ENCODE data around the gene CEBPA.
"Not testable (repeated sequence)": the region's sequence is repeated elsewhere in the genome, so short reads cannot be mapped to it uniquely, and the experiment has no call there.

Gene CEBPA

GRCh38 chr19:33324628-33325027, 22.3 kb upstream of the CEBPA start:
- no peak overlapping the region for H3K4me3 ChIP-seq (ENCODE audit: low read depth, low read length)
- TF ChIP-seq CTCF (IDR thresholded peaks at IDR 0.05; ENCODE audit: low read depth, low read length) = no peak

- no peak for TF ChIP-seq CTCF (IDR thresholded peaks at IDR 0.05; ENCODE audit: low read depth, low read length)
- no peak overlapping the region for H3K4me3 ChIP-seq (ENCODE audit: low read depth, low read length)
Measured at GRCh38 chr19:33323093-33323820, 20.9 kb upstream of the CEBPA start.

GRCh38 chr19:33320636-33321035, 18.3 kb upstream of the CEBPA start:
- no peak overlapping the region for H3K4me3 ChIP-seq (ENCODE audit: low read depth, low read length)
- no peak for TF ChIP-seq CTCF (IDR thresholded peaks at IDR 0.05; ENCODE audit: low read depth, low read length)

DNA sequence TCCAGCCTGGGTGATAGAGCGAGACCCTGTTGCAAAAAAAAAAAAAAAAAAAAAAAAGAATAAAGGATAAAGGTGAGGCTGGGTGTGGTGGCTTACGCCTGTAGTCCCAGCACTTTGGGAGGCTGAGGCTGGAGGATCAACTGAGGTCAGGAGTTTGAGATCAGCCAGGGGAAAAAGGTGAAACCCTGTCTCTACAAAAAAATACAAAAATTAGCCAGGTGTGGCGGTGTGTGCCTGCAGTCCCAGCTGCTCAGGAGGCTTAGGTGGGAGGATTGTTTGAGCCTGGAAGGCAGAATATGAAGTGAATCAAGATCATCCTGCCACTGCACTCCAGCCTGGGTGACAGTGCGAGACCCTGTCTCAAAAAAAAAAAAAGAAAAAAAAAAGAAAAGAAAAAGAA, 15.7 kb upstream of the CEBPA start:
- not testable (repeated sequence) for H3K4me3 ChIP-seq (ENCODE audit: low read depth, low read length)

GRCh38 chr19:33317517-33317916, 15.2 kb upstream of the CEBPA start:
- no peak for TF ChIP-seq CTCF (IDR thresholded peaks at IDR 0.05; ENCODE audit: low read depth, low read length)
- no peak overlapping the region for H3K4me3 ChIP-seq (ENCODE audit: low read depth, low read length)

DNA sequence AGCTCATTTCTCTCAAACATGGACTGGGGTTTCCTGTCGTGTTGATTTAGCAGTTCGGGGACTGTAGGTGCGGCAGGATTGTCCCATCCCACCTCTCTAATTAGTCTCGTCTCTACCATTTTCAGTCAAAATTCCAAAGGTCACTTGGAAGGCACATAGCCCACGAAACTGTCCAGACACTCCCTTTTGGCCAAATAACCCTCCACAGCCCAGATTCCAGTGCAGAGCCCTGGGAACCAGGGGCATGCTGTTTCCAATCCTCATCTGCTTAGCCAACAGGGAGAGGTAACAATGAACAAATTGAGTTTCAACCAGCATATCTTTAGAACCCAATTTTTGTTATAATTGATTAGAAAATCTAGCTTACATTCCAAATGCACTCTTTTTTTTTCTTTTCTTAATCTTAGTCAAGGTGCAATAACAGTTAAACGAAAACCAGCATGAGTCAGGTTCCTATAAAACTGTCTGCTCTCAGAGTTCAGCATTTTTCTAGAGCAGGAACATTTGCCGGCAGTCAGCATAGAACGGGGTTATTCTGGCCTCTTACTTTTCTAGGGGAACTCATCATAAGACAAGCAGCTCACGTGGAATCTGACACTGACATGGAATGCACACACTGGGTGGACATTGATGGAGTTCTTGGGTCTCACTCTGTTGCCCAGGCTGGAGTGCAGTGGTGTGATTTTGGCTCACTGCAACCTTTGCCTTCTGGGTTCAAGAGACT, 14.4 kb upstream of the CEBPA start:
- TF ChIP-seq CTCF (IDR thresholded peaks at IDR 0.05; ENCODE audit: low read depth, low read length) = no peak
- H3K4me3 ChIP-seq (ENCODE audit: low read depth, low read length) = no peak overlapping the region

GRCh38 chr19:33312808-33313207, 10.5 kb upstream of the CEBPA start:
- not testable (repeated sequence) for H3K4me3 ChIP-seq (ENCODE audit: low read depth, low read length)

DNA sequence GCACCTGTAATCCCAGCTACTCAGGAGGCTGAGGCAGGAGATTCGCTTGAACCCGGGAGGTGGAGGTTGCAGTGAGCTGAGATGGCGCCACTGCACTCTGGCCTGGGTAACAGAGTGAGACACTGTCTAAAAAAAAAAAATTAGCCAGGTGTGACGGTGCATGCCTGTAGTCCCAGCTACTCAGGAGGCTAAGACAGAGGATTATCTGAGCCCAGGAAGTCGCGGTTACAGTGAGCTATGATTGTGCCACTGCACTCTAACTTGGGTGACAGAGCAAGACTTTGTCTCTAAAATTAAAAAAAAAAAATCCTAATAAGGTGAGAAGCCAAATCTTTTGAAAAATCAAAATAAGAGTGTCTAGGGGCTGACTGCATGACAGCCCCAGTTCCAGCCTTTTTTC, 9.7 kb upstream of the CEBPA start:
- no peak for TF ChIP-seq CTCF (IDR thresholded peaks at IDR 0.05; ENCODE audit: low read depth, low read length)
- no peak overlapping the region for H3K4me3 ChIP-seq (ENCODE audit: low read depth, low read length)
